Osteocyte (in vitro differentiated cells): ENCODE measurements around the gene HIBADH. TPM values are rescaled to one million over a fixed set of nuclear protein-coding genes. Genes with fewer than 3 reads are reported as not detected.

ENCODE experiments used
- DNase-seq: peaks from one replicate; pipeline ENCODE4 v3.0.0; 2021; ENCODE audit warnings: mixed read lengths; ENCODE audit not compliant: unreplicated experiment; ENCODE audit errors: extremely low spot score
- H3K27ac Mint-ChIP-seq: one replicate; pipeline ENCODE4 v1.8.0; 2021; ENCODE audit warnings: mild to moderate bottlenecking, mixed read lengths; ENCODE audit not compliant: unreplicated experiment
- H3K27me3 Mint-ChIP-seq: one replicate; pipeline ENCODE4 v1.8.0; 2021; ENCODE audit warnings: mixed read lengths; ENCODE audit not compliant: unreplicated experiment
- H3K36me3 Mint-ChIP-seq: one replicate; pipeline ENCODE4 v1.8.0; 2021; ENCODE audit warnings: mixed read lengths; ENCODE audit not compliant: unreplicated experiment
- H3K4me1 Mint-ChIP-seq: one replicate; pipeline ENCODE4 v1.8.0; 2021; ENCODE audit warnings: mixed read lengths; ENCODE audit not compliant: unreplicated experiment
- H3K4me3 Mint-ChIP-seq: one replicate; pipeline ENCODE4 v1.8.0; 2021; ENCODE audit warnings: mild to moderate bottlenecking, moderate library complexity, mixed read lengths; ENCODE audit not compliant: unreplicated experiment
- H3K9me3 Mint-ChIP-seq: one replicate; pipeline ENCODE4 v1.8.0; 2021; ENCODE audit warnings: mixed read lengths; ENCODE audit not compliant: unreplicated experiment
- total RNA-seq: library from RNA; stranded (reverse); gene quantifications from 2 replicates; pipeline ENCODE4 v1.2.1, GENCODE V29; 2021
- TF ChIP-seq, protein P1 (sequence below): fragments of 200-600 bp; sonication (generic); IDR thresholded peaks from 2 replicates; pipeline ENCODE4 v1.5.0; 2021; ENCODE audit warnings: antibody characterized with exemption, mild to moderate bottlenecking, moderate library complexity

HIBADH gene
- total RNA-seq, 1 donor from 2014 or later, result 31.9 TPM

GRCh38 chr7:27600247-27600646 lies 62.4 kb downstream of the HIBADH start:
- no peak for DNase-seq
- peaks cover 22% of the 10 kb centered on the region for H3K36me3 Mint-ChIP-seq
- peaks cover 3% of the 10 kb centered on the region for H3K4me1 Mint-ChIP-seq
- TF ChIP-seq, protein P1, sequence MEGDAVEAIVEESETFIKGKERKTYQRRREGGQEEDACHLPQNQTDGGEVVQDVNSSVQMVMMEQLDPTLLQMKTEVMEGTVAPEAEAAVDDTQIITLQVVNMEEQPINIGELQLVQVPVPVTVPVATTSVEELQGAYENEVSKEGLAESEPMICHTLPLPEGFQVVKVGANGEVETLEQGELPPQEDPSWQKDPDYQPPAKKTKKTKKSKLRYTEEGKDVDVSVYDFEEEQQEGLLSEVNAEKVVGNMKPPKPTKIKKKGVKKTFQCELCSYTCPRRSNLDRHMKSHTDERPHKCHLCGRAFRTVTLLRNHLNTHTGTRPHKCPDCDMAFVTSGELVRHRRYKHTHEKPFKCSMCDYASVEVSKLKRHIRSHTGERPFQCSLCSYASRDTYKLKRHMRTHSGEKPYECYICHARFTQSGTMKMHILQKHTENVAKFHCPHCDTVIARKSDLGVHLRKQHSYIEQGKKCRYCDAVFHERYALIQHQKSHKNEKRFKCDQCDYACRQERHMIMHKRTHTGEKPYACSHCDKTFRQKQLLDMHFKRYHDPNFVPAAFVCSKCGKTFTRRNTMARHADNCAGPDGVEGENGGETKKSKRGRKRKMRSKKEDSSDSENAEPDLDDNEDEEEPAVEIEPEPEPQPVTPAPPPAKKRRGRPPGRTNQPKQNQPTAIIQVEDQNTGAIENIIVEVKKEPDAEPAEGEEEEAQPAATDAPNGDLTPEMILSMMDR, result no peak
- no peaks in the 10 kb centered on the region for H3K27me3 Mint-ChIP-seq
- no peak overlapping the region for H3K4me3 Mint-ChIP-seq
- H3K9me3 Mint-ChIP-seq, result no peaks in the 10 kb centered on the region
- no peak overlapping the region for H3K27ac Mint-ChIP-seq

GRCh38 chr7:27595009-27595408 lies 67.7 kb downstream of the HIBADH start:
- no peak for DNase-seq
- TF ChIP-seq, protein P1, result no peak
- H3K4me1 Mint-ChIP-seq, result no peaks in the 10 kb centered on the region
- H3K9me3 Mint-ChIP-seq, result no peaks in the 10 kb centered on the region
- H3K27me3 Mint-ChIP-seq, result no peaks in the 10 kb centered on the region
- H3K4me3 Mint-ChIP-seq, result no peak overlapping the region
- peaks cover 13% of the 10 kb centered on the region for H3K36me3 Mint-ChIP-seq
- no peak overlapping the region for H3K27ac Mint-ChIP-seq

GRCh38 chr7:27593226-27593625 lies 69.5 kb downstream of the HIBADH start:
- Mint-ChIP-seq H3K36me3 (peaks cover 14% of the 10 kb centered on the region), H3K9me3 (no peaks in the 10 kb centered on the region), H3K4me3 (no peak overlapping the region), H3K4me1 (no peaks in the 10 kb centered on the region), H3K27ac (no peak overlapping the region), H3K27me3 (no peaks in the 10 kb centered on the region)
- DNase-seq, result no peak
- TF ChIP-seq, protein P1, result no peak

DNA sequence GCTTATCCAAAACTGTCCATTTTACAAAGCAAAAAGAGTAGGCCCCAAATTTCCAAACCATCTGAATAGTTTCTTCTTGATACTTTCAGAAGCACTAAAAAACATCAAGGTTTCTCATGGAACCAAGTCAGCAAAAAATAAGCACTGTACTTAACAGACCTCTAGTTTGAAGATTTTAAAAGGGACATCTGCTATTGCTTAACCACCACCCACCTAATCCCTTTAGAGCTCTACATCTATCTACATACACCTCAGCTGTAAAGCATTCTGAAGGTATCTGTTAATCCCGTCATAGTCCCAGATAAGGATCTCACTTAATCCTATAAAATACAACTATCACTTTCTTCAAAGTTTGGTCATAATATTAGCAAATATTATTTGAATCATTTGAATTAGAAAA lies 72.3 kb downstream of the HIBADH start:
- peaks cover 17% of the 10 kb centered on the region for H3K36me3 Mint-ChIP-seq
- H3K4me3 Mint-ChIP-seq, result no peak overlapping the region
- DNase-seq, result no peak
- H3K27me3 Mint-ChIP-seq, result no peaks in the 10 kb centered on the region
- no peak overlapping the region for H3K27ac Mint-ChIP-seq
- H3K9me3 Mint-ChIP-seq, result no peaks in the 10 kb centered on the region
- H3K4me1 Mint-ChIP-seq, result peaks cover 21% of the 10 kb centered on the region
- TF ChIP-seq, protein P1, result no peak

DNA sequence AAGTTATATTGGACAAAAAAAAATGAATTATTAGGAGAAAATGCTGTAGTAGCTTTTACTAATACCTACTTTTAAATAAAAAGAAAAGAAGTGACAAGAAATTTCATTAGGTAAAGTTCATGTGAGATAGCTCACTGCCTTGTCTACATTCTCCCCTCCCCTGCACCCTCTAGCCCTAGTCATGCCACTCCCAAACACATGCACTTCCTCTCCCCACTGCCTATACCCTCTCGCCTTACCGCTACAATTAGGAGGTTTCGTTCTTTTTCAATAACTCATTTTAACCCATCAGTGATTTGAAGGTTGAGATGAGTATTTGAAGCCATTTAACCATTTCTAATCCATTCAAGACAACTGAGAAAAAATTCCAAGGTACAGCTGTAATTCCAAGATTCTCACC lies 75.3 kb downstream of the HIBADH start:
- H3K4me3 Mint-ChIP-seq, result no peak overlapping the region
- H3K9me3 Mint-ChIP-seq, result peaks cover 3% of the 10 kb centered on the region
- DNase-seq, result no peak
- peaks cover 25% of the 10 kb centered on the region for H3K36me3 Mint-ChIP-seq
- TF ChIP-seq, protein P1, result no peak
- H3K4me1 Mint-ChIP-seq, result peaks cover 24% of the 10 kb centered on the region
- H3K27ac Mint-ChIP-seq, result no peak overlapping the region
- no peaks in the 10 kb centered on the region for H3K27me3 Mint-ChIP-seq
